Ramos (cell line): Measurements from ENCODE around the gene ISYNA1.
"Not testable (repeated sequence)": the region's sequence is repeated elsewhere in the genome, so short reads cannot be mapped to it uniquely, and the experiment has no call there.

Experiments used
- in situ Hi-C: fragments of 300-500 bp; cut with MboI; formaldehyde crosslinking; loops from one replicate; pipeline ENCODE4 v1.14.3; 2022; ENCODE audit warnings: low sequenced_read_pairs; ENCODE audit not compliant: unreplicated experiment

ISYNA1 gene

DNA sequence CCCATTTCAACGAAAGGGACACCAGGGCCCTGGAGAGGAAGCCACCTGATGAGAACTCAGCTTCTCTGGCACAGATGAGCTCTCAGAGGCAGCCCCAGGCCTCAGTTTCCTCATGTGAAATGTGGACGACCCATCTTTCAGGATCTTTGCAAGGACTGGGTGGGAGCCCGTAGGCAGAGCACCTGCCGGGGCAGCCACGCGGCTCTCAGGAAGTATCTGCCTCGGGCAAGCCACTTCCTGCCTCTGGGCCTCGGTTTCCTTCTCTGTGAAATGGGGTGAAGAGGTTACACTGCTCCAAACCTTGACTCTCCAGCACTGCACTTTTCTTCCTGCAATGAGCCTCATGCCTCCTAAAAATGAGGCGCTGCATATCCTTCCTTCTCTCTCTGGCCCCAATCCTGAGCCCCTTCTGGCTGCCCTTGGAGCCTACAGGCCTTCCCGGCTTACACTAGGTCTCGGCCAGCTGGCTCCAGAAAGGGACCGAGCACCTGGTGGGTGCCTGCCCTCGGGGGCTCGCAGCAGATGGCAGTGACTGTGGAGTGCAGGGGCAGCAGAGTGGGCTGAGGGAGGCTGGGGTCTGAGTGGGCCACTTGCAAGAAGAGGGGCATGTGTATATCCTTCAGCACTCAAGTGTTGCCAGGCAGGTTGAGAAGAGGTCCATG, 15.3 kb downstream of the ISYNA1 start:
- in situ Hi-C loops = no loop called here

DNA sequence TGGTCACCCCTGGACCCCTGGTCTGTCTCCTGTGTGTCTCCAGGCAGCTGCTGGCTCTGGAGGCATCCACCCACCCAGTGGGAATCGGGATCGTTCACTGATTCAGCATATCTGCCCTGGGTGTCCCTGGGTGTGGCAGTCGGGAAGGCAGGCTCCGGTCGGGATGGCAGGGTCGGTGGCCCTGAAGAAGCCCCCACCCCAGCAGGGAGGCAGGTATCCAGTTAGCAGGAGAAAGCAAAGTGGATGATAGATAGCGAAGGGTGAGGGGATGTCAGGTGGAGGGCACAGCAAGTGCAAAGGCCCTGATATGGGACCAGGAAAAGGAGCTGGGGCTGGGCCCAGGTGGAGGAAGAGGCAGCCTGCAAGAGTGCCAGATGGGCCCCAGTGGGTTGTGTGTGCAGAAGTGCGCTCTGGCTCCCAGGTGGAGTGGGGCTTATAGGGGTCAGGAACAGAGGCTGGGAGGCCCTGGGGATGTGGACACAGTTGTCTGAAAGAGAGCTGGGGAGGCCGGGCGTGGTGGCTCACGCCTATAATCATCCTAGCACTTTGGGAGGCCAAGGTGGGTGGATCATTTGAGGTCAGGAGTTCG, 16.5 kb downstream of the ISYNA1 start:
- in situ Hi-C loops = no loop called here

DNA sequence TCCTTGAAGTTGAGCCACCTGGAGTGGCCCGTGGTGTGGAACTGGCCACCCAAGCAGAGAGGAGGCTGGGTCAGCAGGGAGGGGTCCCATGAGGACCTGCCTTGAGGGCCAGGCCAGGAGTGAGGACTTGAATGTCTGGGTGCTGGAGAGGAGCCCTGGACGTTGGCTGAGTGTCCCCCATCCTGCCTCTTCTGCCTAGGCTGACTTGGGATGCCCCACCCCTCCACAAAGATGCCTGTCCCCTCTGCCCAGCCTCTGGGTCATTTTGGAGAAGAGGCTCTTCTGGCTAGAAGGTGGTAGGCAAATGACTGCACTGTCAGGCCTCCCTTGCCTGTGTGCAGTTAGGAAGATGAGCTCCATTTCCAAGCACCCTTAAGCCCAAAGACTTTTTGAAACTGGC, 17.0 kb downstream of the ISYNA1 start:
- in situ Hi-C loops = no loop called here

DNA sequence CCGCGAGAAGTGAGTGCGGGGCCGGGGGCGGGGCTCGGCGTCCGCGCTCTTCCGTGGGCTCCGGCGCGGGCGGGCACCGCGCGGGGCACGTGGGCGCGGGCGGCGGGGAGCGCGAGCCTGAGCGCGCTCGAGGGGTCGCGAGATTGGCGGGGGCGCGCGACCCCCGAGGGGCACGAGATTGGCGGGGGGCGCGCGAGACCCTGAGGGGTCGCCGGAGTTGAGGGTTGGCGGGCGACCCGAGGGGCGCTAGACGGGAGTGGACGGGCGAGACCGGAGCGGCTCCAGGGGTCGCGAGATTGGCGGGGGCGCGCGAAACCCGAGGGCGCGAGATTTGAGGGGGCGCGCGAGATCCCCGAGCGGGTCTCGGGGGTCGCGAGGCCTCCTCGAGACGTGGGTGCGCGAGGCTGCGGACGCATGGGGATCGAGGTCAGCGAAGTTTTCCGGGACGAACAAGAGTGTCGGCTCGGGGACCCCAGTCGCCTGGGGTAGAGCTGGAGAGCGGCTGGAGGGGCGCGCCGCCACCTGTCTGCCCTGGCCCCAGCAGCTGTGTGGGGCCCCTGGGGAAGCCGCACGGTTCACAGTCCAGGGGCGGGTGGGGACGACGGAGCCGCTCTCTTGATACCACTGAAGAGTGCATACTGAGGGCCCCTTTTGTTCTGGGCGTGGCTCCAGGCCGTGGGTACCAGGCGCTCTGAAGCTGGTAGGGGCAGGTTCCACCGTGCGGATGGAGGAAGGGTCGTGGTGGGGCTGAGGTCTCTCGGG, 18.1 kb downstream of the ISYNA1 start:
- in situ Hi-C loops = no loop called here

DNA sequence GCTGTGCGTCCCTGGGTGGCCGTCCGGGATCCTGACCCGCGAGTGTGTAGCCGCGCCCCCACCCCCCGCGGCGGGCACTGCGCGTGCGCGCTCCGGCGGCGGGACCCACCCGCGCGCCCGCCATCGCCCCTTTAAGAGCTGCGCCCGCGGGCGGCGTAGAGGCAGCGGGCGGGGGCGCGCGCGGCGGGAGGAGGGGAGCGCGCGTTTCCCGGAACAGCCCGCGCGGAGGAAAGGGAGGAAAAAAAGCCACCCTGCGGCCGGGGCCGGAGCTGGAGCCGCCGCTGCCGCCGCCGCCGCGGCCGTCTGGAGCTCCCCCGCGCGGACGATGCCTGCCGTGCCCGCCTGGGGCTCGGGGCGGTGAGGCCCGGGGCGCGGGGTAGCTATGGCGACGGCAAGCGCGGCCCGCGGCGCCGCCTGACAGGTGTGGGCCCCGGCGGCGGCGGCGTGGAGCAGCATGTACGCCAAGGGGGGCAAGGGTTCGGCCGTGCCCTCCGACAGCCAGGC, 18.7 kb downstream of the ISYNA1 start, which contains the start of gene SSBP4:
SSBP4 (plus strand) TSS at position 204 of the 504 bp plus-strand sequence; CDS start at position 455, 251 bp downstream.
- in situ Hi-C loops = no loop called here

DNA sequence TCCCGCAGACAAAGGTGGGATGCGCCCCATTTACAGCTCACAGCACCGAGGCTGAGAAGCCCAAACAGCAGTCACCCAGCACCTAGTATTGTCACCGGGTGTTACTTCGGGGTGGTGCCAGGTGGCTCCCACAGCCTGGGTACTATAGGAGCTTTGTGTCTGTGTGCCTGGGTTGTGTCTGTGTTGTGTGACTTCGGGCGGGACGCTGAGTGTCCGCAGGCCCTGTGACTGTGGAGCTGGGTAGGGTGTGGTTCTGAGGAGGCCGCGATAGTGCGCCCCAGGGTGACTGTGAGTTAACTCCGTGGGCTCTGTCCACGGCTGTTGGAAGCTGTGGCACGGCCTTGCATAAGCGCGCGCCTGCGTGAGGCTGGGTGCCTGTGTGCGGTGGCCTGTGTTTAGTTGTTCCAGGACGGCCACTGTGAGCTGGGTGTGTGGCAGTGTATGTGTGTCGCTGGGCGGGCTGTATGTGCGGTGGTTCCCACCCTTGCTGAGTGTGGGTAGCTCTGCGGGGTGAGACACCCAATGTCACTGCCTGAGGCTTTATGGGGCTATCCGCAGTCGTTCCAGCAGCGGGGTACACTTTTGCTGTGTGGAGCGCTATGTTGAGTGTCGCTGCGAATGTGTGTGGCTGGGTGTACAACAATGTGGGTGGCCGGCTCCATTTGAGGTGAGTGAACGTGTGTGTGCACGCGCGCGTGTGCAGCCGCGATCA, 19.3 kb downstream of the ISYNA1 start:
- in situ Hi-C loops = no loop called here

DNA sequence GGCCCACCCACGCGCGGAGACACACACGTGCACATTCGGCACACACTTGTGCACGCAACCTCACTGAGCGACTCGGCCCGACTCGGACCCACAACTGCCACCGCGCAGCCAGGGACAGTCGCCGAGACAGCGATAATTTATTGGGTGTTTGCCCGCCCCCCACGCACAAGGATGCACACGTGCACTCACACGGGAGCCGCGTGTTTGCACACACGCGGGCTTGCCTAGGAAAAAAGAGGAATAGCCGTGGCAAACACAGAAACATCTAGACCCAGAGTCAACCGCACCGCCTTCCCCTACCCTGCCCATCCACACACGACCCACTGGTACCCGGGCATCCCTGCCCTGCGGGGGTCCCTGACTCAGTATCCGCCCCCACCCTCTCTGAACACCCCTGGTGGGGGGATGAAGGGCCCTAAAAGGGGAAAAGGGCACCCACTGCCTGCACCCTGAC, 19.9 kb downstream of the ISYNA1 start:
- in situ Hi-C loops = no loop called here

DNA sequence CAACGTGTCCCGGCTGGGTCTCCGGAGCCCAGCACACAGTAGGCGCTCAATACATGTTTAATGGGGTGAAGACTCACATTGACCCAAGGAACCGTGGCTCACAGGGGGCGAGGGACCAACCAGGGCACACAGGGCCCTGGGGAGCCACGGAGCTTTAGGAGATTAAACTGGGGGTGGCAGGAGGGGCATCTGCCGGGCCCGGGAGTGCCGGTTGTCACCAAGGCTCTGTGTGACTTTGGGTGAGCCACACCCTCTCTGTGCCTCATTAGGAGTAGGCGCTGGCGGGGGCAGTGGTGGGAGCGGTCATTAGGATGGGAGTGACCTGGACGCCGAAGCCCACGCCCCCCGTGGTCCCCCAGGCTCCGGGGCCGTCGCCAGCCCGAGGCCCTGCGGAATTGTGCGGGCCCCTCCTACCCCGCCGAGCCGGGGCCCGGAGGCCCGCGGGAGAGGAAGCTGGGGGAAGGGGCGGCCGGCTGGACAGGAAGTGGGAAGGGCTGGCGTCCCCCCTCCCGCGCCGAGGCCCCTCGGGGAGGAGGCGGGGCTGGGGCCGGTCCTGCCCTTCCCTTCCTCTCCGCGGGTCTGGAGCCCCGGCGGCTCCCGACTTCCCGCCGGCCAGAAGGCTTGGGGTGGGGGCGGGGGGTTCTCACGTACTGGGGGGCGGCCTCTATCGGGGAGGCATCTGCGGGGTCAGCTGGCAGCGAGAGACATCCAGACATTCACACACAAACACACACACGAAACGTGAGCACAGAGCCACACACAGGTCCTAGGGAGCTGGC, 20.5 kb downstream of the ISYNA1 start:
- in situ Hi-C loops = no loop called here

DNA sequence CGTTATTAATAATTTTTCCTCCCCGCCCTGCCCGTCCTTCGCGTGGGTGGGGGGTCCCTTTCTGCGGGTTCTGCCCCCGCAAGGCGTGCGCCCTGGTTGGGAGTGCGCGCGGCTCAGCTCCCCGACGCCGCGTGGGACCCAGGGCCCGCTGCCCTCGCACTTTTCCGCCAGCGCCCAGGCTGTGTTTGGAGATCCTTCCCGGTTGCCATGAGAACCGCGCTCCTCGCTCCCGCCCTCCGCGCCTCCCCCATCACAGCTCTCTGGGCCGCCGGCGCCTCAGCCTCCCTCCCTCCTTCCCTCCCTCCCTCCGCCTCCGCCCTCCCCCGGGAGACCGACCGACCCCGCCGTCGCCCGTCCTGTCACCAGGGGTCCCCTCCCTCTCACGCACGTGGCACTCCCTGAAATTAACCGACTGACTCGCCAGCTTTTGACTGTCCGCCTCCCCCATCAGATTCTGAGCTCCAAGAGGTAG, 21.1 kb downstream of the ISYNA1 start:
- in situ Hi-C loops = no loop called here

DNA sequence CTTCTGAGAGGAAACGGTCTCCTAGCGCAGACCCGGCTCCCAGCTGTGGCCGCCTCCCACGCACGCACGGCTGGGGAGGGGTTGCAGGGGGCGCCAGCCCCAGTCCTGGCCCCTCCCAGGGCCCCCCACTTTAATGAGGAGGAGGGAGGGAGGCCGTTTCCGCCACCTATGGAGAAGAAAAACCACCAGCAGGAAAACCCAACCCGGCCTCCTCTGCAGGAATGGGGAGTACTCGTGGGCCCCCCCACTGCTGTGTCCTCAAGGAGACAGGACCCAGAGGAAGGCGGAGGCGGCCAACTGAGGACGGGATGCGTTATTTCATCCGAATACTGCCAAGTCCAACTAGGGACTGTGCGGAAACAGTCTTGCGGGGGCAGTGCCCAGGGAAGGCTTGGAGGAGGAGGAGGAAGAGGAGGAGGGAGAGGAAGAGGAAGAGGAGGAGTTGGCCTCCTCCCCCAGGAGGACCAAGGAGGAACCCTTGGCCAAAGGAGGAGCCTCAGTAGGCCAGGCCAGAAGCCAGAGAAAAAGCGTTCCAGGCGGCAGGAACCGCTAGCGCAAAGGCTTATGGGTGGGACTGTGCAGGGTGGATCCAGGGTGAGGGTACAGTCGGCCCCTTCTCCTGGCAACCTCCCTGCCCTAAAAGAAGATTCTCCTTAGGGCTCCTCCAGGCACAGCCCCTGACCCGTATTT, 22.6 kb downstream of the ISYNA1 start:
- in situ Hi-C loops = no loop called here

DNA sequence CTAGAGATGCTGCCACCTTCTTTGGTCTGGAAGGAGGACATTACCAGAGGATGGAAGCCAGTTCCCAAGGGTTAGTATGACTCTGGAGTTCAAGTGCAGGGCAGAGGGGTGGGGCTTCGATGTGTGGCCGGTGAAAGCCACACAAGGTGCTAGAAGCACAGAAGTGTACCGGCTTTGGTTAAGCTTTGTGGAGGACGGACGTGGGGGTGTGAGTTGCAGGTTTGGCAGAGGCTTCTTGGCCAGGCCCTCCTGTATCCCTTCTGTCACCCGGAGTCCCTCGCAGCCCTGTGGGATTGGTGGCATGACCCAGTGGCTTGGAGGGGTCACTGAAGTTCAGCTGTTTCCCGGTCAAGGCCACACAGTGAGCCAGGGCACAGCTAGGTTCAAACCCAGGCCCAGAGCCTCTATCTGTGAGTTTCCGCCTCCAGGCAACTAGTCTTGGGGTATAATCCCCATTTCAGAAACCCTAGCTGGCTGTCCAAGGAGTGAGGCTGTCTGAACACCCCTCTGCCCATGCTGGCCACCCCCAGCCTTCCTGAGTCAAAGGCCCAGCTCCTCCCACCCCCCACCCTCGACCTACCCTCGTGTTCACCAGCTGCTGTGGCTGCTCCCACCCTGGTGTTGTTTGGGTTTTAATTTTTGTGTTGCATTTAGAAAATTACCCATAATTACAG, 23.3 kb downstream of the ISYNA1 start:
- in situ Hi-C loops = loop anchor here (5.0 kb wide), 2 partner anchors 72 to 137 kb away; partner anchors contain the start of gene PGPEP1

DNA sequence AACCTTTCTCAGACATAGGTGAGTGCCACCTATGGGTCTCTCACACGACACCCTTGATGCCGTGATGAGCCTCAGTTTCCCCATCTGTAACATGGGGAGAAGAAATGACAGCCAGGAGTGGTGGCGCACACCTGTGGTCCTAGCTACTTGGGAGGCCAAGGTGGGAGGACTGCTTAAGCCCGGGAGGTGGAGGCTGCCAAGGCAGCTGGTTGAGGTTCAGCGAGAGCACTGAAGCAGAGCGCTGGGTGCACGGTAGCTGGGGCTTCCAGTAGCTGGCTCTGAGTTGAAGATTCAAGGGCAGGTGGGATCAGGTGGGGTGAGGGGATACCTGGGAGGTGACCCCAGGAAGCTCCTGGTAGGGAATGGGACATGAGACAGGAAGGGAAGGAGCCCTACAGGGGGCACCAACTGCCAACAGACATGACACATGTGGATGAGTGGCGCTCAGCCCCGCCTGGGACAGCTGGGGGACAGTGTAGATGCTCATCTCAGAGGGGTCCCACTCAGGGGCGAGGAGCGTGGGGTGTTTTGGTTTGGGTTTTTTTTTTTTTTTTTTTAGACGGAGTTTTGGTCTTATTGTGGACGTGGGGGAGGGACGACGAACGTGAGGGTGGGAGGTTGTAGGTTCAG, 25.2 kb downstream of the ISYNA1 start:
- in situ Hi-C loops = loop anchor here (5.0 kb wide), 2 partner anchors 70 to 135 kb away; partner anchors contain the start of gene PGPEP1

DNA sequence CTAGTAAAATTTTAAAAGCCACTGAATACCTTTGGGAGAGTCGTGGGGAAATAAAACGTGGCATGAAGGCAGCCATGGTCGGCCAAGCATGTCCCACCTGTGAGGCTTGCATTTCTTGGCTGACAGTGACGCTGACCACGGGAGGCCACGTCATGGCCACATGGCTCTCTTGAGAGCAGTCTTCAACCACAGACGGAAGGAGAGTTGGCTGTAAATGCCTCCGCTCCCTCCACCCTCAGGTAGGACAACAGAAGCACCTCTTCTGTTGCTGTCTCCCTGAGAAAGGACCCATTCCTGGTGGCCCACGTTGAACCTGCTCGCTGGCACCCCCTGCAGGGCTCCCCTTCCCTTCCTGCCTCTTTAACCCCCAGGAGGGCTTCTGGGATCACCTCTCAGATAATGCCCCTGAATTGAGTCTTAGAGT, 29.9 kb downstream of the ISYNA1 start:
- in situ Hi-C loops = loop anchor here (5.0 kb wide), 1 partner anchor 206 kb away; the partner anchor contains the start of gene RAB3A

DNA sequence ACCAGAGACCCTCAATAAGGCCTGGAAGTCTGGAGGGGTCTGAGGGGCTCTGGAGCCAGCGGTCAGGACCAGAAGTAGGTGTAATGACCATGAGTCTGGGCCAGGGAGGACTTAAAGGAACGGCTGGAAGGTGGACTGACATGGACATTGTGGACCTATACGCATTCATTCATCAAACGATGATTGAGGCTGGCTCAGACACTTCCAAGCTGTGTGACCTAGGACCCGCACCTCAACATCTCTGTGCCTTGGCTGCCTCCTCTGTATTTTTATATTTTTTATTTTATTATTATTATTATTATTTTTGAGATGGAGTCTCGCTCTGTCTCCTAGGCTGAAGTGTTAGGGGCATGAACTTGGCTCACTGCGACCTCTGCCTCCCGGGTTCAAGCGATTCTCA, 31.2 kb downstream of the ISYNA1 start:
- in situ Hi-C loops = loop anchor here (5.0 kb wide), 1 partner anchor 204 kb away; the partner anchor contains the start of gene RAB3A

DNA sequence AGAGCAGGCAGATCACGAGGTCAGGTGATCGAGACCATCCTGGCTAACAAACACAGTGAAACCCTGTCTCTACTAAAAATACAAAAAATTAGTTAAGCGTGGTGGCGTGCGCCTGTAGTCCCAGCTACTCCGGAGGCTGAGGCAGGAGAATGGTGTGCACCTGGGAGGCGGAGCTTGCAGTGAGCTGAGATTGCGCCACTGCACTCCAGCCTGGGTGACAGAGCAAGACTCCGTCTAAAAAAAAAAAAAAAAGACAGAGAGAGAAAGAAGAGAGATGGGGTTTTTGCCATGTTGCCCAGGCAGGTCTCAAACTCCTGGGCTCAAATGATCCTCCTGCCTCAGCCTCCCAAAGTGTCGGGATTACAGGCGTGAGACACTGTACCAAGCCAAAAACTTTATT, 32.2 kb downstream of the ISYNA1 start:
- in situ Hi-C loops = loop anchor here (5.0 kb wide), 1 partner anchor 203 kb away; the partner anchor contains the start of gene RAB3A

DNA sequence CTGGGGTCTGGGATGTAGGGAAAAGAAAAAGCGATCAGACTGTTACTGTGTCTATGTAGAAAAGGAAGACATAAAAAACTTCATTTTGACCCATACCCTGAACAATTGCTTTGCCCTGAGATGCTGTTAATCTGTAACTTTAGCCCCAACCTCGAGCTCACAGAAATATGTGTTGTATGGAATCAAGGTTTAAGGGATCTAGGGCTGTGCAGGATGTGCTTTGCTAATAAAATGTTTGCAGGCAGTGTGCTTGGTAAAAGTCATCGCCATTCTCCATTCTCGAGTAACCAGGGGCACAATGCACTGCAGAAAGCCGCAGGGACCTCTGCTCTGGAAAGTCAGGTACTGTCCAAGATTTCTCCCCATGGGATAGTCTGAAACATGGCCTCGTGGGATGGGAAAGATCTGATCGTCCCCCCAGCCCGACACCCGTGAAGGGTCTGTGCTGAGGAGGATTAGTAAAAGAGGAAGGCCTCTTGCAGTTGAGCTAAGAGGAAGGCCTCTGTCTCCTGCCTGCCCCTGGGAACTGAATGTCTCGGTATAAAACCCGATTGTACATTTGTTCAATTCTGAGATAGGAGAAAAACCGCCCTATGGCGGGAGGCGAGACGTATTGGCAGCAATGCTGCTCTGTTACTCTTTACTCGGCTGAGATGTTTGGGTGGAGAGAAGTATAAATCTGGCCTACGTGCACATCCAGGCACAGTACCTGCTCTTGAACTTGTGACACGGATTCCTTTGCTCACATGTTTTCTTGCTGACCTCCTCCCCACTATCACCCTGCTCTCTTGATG, 35.3 kb downstream of the ISYNA1 start:
- in situ Hi-C loops = not testable (repeated sequence)

DNA sequence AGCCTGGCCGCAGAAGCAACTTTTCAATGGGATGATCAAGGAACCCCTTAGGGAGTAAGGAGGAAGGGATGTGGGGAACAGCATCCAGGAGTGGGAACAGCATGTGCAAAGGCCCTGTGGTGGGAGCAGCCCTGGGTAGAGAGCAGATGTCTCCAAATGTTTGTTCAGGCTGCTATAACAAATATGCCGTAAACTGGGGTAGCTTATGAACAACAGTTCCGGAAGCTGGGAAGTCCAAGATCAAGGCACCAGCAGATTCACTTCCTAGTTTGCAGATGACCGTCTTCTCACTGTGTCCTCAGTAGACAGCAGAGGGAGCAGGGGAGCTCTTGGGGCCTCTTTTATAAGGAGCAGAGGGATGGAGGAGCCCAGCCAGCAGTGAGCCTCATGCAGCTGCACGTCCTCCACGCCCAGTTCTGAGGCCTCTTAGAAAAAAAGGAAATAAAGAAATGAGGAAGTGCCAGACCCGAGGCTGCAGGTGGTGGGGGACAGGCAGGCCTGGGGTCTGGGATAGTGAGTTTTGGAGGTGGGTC, 36.3 kb downstream of the ISYNA1 start:
- in situ Hi-C loops = no loop called here
